SK-N-SH (cell line): ENCODE measurements around the gene CBFA2T3.

Experiments used
- CTCF ChIP-seq: fragments of 200-600 bp; sonication (generic); IDR thresholded peaks from 2 replicates; pipeline ENCODE4 v1.6.1; 2017; ENCODE audit warnings: antibody characterized with exemption, mild to moderate bottlenecking, moderate library complexity
- EZH2phosphoT487 ChIP-seq: fragments of 200-600 bp; sonication (generic); IDR thresholded peaks from 2 replicates; pipeline ENCODE4 v1.6.1; 2017; ENCODE audit warnings: low read depth, mixed run types, mild to moderate bottlenecking, antibody characterized with exemption, moderate library complexity, borderline replicate concordance
- FOSL2 ChIP-seq: IDR thresholded peaks from 2 replicates; pipeline ENCODE4 v1.4.0; 2012; ENCODE audit warnings: low read depth, mild to moderate bottlenecking, moderate library complexity, borderline replicate concordance
- MAX ChIP-seq: IDR thresholded peaks from 2 replicates; pipeline ENCODE4 v1.4.0; 2012; ENCODE audit warnings: low read depth
- NFIC ChIP-seq: IDR thresholded peaks from 2 replicates; pipeline ENCODE4 v1.4.0; 2012; ENCODE audit warnings: borderline replicate concordance
- POLR2AphosphoS5 ChIP-seq: IDR thresholded peaks from 2 replicates; pipeline ENCODE4 v1.6.1; 2012; ENCODE audit warnings: low read depth, low read length

GRCh38 chr16:88839745-88840599, 137.0 kb downstream of the CBFA2T3 start:
- TF ChIP-seq FOSL2 (no peak), CTCF (no peak), NFIC (no peak), POLR2AphosphoS5 (no peak), EZH2phosphoT487 (no peak), MAX (no peak)
